GM21786 (cell line): Measurements from ENCODE around the gene SUGP2.

Source experiments
- ATAC-seq: cut with Tn5 transposase; IDR thresholded peaks from one replicate; pipeline ENCODE4 v1.9.1; 2021; ENCODE audit not compliant: unreplicated experiment

Gene SUGP2

DNA sequence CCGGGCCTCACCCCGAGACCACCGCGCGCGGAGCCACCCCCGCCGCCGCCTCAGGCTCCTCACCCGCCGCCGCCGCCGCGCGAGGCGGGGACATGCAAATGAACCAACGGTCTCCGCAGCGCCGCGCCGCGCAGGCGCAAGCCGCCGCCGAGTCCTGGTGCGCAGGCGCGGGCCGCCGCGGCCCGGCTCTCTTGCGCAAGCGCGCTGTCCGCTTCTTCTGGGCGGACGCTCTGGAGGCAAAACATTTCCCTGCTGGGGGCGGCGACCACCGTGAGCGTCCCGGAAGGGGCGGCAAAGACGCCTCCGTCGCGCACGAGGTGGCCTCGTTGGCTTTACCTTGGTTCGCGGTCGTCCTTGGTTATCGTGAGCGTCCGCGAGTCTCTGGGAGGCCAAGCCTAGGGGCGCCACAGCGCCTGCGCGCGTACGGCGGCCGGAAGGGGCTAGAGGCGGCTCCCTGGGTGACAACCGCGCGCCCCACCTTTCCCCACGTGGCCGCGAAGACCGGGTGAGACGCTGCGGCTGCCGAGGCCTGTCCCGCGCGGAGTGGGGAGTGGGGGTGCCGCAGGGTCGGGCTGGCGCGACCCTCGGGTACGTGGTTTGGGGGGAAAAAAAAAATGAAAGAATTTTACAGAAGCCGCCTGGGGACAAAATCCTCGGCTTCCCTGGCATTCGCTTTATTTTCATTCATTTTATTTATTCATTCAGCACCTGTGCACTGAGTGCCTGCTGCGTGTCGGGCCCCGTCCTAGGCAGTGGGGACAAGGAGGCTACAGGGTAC is at the start of gene SUGP2, which contains the start of gene ARMC6:
Gene SUGP2, minus strand, starts transcription at position 92 of the 778 bp plus-strand sequence. CDS start 2,446 bp downstream, outside the sequence.
Gene ARMC6, plus strand, starts transcription at position 178 of the 778 bp plus-strand sequence. CDS start 607 bp downstream, outside the sequence.
- ATAC-seq, result peak; percentile 69

DNA sequence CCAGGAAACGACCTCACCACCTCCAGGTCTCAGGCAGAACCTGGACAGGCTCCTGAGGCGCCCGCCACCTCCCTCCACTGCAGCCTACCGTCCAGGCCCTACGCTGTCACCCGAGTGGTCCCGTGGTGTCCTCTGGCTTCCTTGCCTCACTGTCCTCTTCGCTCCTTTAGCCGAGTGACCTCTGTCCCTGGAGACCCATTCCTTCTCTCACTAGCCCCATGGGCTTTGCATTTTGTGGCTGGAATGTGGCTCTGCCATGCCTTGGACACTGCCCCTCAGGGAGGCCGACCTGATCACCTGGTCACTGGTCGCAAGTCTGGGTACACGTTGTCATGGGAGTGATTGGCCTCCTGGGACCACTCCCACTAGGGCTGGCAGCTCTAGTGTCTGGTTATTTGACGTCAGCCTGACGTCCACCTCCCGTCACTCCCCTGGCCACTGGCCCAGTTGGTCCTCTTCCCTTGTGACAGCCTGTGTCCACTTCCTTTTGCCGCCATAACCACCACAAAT is 48.4 kb upstream of the SUGP2 start:
- no peak for ATAC-seq

DNA sequence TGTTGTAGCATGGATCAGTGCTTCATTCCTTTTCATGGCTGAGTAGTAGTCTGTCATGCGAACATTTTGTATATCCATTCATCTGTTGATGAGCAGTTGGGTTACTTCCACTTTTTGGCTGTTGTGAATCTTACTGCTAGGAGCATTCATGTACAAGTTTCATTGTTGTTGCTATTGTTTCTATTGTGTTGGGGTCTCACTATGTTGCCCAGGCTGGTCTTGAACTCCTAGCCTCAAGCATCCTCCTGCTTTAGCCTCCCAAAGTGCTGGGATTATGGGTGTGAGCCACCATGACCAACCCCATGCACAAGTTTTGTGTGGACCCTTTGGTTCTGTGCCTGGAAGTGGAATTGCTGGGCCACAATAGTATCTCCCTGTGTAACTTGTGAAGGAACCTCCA is 46.3 kb upstream of the SUGP2 start:
- no peak for ATAC-seq

DNA sequence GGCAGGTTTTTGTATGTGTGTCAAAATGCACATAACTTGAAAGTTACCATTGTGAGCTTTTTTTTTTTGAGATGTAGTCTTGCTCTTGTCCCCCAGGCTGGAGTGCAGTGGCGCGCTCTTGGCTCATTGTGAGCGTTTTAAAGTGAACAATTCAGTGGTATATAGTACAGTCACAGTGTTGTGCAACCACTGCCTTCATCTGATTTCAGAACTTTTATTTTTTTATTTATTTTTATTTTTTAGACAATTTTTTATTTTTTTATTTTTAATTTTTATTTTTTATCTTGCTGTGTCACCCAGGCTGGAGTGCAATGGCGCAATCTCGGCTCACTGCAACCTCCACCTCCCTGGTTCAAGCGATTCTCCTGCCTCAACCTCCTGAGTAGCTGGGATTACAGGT is 45.5 kb upstream of the SUGP2 start:
- no peak for ATAC-seq

DNA sequence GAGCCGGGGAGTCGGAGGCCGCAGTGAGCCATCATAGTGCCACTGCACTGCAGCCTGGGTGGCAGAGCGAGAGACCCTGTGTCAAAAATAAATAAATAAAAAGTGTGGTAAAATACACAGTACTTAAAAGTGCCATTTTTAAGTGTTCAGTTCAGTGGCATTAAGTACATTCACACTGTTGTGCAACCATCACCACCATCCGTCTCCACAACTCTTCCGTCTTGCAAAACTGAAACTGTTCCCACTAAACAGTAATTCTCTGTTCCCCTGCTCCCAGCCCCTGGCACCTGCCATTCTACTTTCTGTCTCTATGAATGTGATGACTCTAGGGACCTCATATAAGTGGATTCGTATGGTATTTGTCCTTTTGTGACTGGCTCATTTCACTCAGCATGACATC is 43.8 kb upstream of the SUGP2 start:
- ATAC-seq, result no peak

DNA sequence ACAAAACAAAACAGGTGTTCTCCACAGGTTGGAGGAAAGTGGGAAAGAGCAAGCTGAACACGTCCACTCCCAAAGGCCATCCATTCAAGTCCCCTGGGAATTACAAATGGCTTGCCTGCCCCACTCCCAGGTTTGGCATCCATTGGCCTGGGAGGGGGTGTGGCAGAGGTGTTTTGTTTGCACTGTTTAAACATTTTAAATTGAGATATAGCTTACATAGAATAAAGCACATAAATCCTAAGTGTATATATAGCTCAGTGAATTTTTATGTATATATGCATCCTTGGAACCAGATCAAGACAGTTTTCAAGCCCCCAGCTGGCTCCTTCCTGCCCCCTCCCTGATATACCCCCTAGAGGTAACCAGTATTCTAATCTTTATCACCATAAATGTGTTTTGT is 43.2 kb upstream of the SUGP2 start:
- ATAC-seq, result no peak

DNA sequence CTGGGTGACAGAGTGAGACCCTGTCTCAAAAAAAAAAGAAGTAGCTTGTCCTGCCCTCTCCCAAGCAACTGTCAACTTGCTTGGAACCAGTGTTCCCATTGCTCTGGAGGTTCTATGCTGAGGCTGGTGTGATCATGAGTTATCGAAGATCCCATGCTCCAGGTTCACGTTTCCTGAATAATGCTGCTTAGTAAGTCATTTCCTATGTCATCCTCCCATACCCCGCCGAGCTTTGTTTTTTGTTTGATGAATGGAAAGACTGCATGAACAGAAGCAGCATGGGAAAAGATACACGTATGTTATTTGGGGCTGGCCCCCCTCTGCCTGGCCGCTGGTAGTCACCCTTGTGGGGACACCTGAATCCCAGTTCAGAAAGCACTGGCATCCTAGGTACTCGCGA is 41.8 kb upstream of the SUGP2 start:
- ATAC-seq, result no peak

DNA sequence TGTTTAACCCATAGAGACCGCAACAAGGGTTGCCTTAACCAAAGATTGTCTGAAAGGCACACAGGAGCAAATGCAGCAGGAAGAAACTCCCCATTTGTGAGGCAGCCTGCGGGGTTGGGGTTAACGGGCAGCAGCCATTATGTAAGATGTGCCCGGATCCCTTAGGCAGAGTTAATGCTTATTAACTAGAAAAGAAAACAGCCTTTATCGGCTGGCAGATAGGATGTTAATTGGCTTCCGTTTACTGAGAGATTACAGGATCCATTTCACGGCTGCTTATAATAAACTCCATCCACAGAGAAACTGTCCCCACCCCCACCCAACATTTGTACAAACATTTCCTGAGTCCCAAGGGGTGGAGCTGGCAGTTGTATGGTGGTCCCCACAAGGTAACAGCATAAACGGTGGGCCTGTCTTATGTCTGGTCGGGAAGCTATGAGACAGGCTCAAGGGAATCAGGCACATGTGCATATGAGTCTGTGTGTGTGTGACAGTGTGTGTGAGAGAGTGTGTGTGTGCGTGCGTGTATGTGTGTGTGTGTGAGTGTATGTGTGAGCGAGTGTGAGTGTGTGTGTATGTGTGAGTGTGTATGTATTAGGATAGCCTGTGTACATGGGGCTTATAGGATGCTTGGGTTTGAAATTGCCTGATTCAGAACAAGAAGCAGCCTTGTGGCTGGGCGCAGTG is 41.0 kb upstream of the SUGP2 start:
- ATAC-seq, result no peak

DNA sequence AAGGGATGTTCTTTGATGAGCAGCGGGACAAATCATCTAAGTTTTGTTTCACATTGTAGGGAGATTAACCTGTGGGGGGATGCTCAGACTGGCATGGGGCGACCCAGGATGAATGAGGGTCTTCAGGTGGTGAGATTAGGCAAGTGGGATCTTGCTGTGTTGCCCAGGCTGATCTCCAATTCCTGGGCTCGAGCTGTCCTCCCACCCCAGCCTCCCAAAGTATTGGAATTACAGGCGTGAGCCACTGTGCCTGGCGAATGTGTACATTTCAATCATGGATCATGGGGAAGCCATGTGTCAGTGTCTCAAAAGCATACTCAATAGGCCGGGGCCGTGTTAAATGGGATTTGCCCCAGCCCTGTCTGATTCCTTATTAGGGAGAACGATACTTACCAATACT is 38.6 kb upstream of the SUGP2 start:
- ATAC-seq, result no peak

DNA sequence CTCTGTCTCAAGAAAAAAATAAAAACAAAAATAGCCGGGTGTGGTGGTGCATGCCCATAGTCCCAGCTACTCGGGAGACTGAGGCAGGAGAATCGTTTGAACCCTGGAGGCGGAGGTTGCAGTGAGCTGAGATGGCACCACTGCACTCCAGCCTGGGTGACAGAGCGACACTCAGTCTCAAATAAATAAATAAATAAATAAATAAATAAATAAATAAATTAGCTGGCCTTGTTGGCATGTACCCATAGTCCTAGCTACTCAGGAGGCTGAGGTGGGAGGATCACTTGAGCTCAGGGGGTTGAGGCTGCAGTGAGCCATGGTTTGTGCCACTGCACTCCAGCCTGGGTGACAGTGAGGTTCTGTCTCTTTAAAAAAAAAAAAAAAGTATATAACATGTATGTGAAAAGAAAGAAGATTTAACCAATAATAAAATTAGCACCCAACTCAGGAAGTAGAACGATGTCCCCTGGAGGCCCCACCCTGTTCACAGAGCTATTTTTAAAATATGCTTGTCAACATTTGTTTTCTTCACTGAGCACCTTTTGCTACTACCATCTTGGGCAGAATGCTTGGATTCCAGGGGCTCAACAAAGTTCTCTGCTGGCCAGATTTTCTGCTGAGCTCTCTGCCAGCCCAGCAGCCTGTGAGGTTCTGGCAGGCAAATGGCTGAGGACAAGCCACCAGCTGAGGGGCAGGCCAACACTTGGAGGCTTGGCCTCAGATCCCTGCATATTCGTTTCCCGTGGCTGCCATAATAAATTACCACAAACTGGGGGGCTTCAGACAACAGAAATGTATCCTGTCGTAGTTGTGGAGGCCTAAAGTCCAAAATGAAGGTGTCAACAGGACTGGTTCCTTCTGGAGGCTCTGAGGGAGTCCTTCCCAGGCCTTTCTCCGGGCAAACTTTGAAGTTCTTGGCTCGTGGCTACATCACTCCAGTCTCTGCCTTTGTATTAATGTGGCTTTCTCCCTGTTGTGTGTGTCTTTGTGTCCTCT is 35.6 kb upstream of the SUGP2 start:
- no peak for ATAC-seq

DNA sequence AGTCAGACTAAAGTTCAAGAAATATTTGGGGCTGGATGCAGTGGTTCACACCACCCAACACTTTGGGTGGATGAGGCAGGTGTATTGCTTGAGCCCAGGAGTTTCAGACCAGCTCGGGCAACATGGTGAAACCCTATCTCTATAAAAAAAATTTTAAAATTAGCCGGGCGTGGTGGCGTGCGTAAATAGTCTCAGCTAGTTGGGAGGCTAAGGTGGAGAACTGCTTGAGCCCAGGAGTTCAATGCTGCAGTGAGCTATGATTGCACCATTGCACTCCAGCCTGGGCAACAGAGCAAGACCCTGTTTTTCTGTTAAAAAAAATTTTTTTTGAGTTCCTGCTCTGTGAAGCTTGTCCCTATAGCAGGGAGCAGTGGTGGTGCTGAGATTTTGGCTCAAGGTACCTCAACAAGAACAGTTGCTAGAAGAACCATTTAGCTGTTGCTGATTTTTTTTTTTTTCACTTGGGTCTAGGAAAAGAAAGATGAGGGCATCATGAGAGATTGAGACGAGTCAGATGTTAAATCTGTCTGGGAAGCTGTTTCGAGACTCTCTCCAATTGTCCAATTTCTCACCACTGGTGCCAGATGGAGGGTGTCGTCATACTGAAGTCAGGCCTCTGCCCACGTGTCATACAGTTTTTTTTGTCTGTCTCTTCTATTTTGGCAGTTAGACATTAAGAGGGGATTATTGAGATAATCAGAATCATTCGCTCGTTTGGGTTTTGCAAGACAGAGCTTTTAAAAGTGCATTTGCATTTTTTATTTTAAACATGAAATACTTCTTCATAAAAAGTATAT is 34.2 kb upstream of the SUGP2 start:
- no peak for ATAC-seq

DNA sequence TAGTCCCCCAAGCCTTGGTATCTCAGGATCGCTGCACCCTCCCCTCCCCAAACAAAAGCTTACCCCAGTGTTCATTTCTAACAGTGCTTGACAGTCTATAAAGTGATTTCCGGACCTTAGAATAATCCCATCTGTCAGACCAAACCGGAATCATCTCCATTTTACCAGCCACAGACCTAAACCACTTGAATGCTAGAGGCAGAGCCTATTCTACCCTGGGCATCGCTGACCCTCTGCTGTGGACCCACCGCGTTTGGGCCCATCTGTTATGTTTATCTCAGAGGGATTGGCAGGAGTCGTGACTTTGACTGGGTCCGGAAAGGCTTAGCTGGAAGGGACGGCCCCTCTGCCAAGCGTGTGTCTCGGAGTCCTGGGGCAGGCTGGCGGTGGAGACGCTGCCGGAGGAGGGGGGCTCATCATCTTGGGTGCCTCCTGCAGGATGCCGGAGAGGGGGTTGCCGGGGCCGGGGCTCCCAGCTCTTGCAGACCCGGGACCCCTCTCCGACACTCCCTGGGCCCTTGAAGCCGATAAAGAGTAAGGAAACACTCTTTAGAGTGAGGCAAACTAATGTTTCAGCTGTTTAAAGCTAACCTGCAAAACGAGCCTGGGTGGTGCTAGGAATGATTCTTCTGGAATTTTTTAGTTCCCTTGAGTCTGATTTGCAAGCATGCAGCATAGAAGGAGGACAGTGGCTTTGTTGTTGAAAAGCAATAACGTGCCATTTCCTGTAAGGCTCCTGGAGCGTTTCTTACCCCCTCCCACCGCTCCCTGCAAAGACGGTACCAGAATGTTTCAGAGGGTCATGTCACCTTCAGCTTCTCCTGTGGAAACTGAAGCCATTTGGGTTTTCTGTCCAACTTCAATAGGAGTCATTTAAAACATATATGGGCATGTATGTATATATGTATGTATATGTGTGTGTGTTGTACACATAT is 31.8 kb upstream of the SUGP2 start:
- ATAC-seq, result no peak

DNA sequence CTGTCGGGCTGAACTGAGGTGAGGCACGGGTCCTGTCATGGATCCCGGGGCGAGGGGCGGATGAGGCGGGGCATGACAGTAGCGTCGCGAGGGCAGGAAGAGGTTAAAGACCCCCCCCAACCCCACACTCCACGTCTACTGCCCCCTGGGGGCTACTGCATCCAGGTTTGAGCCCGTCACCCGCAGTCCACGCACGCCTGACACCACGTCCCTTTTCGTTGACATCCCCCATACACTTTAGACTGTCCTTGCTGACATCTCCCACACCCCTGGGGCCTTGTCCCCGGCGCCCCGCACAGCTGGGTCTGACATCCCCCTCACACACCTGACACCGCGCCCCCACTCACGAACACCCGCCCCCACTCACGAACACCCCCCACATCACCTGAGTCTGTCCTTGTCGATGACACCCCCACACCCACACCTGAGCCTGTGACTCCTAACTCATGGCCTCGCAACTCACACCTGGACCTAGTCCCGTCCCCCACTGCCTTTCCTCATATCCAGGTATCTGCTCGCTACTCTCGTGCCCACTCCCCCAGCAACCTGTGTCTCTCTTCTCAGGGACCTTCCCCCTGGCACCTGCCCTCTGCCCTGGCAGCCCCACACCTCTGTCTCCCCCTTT is 30.9 kb upstream of the SUGP2 start:
- no peak for ATAC-seq

DNA sequence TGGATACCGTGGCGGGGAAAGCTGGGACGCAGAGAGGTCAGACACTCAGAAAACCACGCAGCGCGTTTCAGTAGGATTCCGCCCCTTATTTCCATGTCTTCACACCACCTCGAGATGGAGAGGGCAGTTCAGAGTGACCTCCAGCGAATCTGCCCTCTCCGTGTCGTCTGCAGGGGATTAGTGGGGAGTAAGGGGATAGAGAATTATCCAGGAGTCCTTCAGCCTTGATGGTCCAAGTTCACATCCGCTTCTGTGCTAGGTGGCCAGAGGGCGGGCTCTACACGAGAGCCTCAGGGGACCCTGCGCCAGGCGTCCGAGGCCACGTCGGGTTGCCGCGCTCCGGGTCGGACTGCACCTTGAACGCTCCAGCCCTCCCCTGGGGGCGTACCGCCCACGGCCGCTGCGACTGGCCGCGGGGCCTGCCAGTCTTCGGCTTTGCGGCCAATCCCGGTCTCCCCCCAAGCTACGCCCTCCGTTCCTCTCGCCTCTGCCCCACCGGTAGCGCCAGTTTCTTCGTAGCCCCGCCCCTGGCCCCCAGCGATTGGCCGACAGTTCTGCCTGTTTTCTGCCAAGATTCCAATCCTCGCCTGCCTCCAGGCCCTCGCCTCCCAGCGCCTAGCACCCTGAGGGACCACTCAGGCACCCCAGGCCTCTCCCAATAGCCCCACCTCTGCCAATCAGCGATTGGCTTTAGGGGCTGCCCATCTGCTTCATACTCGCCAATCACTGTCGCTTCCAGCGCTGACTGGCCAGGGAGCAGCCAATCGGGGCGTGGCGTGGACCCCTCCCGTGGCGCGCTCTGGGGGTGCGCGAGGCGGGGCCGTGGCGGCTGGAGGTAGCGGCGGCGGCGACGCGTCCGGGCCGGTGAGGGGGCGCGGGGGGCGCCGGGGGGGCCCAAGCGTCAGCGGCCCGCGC is 30.1 kb upstream of the SUGP2 start, which contains the start of gene SLC25A42:
Gene SLC25A42, plus strand, starts transcription at position 812 of the 915 bp plus-strand sequence. CDS start 32,131 bp downstream, outside the sequence.
- ATAC-seq, result peak; percentile 88

DNA sequence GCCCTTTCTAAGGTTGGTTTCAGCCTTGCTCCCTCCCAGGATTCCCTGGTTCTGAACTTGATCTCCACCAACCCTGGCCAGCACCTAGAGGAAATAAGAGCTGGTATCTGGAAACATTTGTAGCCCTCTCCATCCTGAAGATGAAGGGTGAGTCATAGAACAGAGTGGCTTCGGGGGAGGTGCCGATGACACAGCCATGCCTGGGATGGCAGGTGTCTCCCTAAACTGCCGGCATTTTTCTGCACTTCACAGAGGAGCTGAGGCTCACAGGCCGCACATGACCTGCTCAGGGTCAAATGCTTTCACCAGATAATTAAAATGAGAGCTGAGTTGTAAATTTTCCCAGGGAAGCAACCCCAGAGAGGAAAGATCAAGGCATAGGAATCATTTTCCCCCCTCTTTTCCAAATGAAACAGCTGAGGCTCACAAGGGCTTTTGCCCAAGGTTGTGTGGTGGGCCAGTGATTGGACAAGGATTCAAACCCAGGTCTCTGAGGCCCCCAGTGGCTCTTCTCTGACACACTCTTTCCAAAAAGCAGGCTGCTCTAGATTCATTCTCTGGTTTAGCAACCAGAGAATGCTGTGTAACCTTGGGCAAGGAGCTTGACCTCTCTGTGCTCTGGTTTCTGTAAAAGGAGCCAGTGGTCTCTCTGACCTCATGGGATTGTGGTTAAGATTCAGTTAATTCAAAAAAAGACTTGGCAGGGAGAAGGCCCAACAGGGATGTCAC is 29.3 kb upstream of the SUGP2 start:
- no peak for ATAC-seq

DNA sequence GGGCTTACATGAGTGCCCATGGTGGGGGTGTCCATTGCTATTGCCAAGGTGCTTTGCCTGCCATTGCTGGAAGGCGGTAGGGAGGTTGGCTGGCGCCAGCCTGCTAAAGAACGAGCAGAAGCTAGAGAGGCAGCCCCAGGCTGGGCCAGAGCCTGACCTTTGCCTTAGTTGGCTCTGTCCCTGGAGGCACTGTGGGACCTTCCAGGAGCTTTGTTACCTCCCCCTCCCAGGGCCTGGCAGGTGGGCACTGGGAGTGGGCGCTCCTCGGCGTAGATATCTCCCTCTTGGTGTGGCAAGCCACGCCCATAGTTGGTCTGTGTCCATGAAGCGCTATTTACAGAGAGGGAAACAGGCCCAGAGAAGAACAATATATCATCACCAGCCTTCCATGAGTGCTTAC is 28.2 kb upstream of the SUGP2 start:
- ATAC-seq, result no peak
